ENCODE measurements around the gene RPL18A.

DNA sequence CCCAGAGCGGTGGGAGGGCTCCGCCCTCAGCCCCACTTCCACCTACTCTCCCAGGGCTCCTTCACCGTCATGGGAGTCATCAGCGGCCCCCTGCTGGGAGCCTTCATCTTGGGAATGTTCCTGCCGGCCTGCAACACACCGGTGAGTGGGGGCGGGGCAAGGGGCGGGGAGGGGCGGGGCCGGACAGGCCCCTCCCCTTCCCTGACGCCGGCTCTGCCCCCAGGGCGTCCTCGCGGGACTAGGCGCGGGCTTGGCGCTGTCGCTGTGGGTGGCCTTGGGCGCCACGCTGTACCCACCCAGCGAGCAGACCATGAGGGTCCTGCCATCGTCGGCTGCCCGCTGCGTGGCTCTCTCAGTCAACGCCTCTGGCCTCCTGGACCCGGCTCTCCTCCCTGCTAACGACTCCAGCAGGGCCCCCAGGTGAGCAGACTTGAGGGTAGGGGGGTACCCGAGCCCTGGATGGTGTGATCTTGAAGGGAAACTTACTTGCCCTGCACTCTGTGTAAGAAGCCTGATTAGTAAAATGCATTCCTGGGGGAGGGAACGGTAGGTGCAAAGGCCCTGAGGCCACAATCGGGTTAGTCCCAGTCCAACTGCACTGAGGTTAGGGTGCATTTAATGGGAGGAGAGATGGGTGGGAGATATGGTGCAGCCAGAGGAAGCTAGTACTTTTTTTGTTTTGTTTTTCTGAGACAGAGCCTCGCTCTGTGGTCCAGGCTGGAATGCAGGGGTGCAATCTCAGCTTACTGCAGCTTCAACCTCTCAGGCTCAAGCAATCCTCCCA is 24.1 kb downstream of the RPL18A start:
- TF ChIP-seq, protein P1, sequence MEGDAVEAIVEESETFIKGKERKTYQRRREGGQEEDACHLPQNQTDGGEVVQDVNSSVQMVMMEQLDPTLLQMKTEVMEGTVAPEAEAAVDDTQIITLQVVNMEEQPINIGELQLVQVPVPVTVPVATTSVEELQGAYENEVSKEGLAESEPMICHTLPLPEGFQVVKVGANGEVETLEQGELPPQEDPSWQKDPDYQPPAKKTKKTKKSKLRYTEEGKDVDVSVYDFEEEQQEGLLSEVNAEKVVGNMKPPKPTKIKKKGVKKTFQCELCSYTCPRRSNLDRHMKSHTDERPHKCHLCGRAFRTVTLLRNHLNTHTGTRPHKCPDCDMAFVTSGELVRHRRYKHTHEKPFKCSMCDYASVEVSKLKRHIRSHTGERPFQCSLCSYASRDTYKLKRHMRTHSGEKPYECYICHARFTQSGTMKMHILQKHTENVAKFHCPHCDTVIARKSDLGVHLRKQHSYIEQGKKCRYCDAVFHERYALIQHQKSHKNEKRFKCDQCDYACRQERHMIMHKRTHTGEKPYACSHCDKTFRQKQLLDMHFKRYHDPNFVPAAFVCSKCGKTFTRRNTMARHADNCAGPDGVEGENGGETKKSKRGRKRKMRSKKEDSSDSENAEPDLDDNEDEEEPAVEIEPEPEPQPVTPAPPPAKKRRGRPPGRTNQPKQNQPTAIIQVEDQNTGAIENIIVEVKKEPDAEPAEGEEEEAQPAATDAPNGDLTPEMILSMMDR (conservative IDR thresholded peaks at IDR 0.05; ENCODE audit: low read length), result no peak
- TF ChIP-seq EZH2phosphoT487 (IDR thresholded peaks at IDR 0.05; ENCODE audit: borderline replicate concordance), result no peak
